Mesendoderm (in vitro differentiated cells): ENCODE data around the gene BNIP2.

Experiments used
- DNase-seq: peaks from one replicate; pipeline ENCODE4 v3.0.0; 2013
- H2AK5ac ChIP-seq: 2 replicates; pipeline ENCODE4 v1.6.1; 2013; ENCODE audit warnings: low read length, inconsistent platforms
- H2BK120ac ChIP-seq: 2 replicates; pipeline ENCODE4 v1.6.1; 2013; ENCODE audit warnings: low read depth, mild to moderate bottlenecking, low read length, moderate library complexity, mixed read lengths
- H2BK15ac ChIP-seq: replicated peaks from 2 replicates; pipeline ENCODE4 v1.6.1; 2013; ENCODE audit warnings: low read depth, mild to moderate bottlenecking, moderate library complexity
- H2BK5ac ChIP-seq: 2 replicates; pipeline ENCODE4 v1.6.1; 2013; ENCODE audit warnings: low read length, inconsistent platforms
- H3K18ac ChIP-seq: 2 replicates; pipeline ENCODE4 v1.6.1; 2013; ENCODE audit warnings: mild to moderate bottlenecking, low read length, mixed read lengths
- H3K23ac ChIP-seq: one replicate; pipeline ENCODE4 v1.6.1; 2013; ENCODE audit warnings: low read length
- H3K27ac ChIP-seq: 2 replicates; pipeline ENCODE4 v1.5.1; 2013; ENCODE audit warnings: low read depth, mild to moderate bottlenecking, inconsistent platforms, low read length, moderate library complexity
- H3K27me3 ChIP-seq: 2 replicates; pipeline ENCODE4 v1.6.1; 2013; ENCODE audit warnings: low read length, control low read depth, mild to moderate bottlenecking, inconsistent platforms; ENCODE audit not compliant: insufficient read depth, poor library complexity
- H3K36me3 ChIP-seq: 2 replicates; pipeline ENCODE4 v1.6.1; 2013; ENCODE audit warnings: low read length, inconsistent platforms; ENCODE audit not compliant: control insufficient read depth, insufficient read depth
- H3K4ac ChIP-seq: one replicate; pipeline ENCODE4 v1.6.1; 2013; ENCODE audit warnings: low read depth, mild to moderate bottlenecking, low read length, moderate library complexity
- H3K4me1 ChIP-seq: 2 replicates; pipeline ENCODE4 v1.6.1; 2013; ENCODE audit warnings: low read depth, low read length, inconsistent platforms; ENCODE audit not compliant: control insufficient read depth
- H3K4me2 ChIP-seq: 2 replicates; pipeline ENCODE4 v1.6.1; 2013; ENCODE audit warnings: low read length
- H3K4me3 ChIP-seq: 2 replicates; pipeline ENCODE4 v1.5.1; 2013; ENCODE audit warnings: mild to moderate bottlenecking, low read length
- H3K56ac ChIP-seq: one replicate; pipeline ENCODE4 v1.6.1; 2013; ENCODE audit warnings: low read length
- H3K79me1 ChIP-seq: 2 replicates; pipeline ENCODE4 v1.6.1; 2013; ENCODE audit warnings: low read length, inconsistent platforms
- H3K79me2 ChIP-seq: 2 replicates; pipeline ENCODE4 v1.6.1; 2013; ENCODE audit warnings: mild to moderate bottlenecking, low read length; ENCODE audit not compliant: control insufficient read depth, insufficient read depth
- H3K9ac ChIP-seq: 2 replicates; pipeline ENCODE4 v1.6.1; 2013; ENCODE audit warnings: low read length, inconsistent platforms
- H4K5ac ChIP-seq: one replicate; pipeline ENCODE4 v1.6.1; 2013; ENCODE audit warnings: low read length
- H4K8ac ChIP-seq: one replicate; pipeline ENCODE4 v1.6.1; 2013; ENCODE audit warnings: low read depth, mild to moderate bottlenecking, control low read depth, low read length, moderate library complexity
- WGBS: extraction: QIAGEN DNeasy Blood & Tissue Kit; methylation state at CpG from one replicate; pipeline ENCODE4 v1.1.7; 2013; ENCODE audit warnings: low lambda C conversion rate, missing lambda C conversion rate; ENCODE audit not compliant: insufficient coverage; ENCODE audit errors: extremely low coverage; 5-methylcytosine and 5-hydroxymethylcytosine counted together

The BNIP2 gene

DNA sequence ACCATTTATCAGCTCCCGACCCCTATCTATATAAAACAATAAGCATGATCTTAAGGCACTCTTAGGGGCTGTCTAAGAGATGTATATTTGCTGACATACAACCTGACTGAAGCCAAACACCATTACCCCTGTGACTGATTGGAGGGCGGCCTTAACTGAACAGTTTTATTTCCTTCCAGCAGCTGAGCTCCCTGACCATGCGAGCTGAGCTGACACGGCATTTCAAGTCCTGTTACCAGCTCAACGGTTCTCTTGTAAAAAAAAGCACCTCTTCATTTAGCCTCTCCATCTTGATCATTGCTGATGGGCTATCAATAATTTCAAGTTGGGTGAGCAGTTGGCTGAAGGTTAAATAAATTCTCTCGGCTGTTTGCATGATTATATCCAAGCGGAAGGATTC lies 33.4 kb upstream of the BNIP2 start:
- Histone ChIP-seq H3K36me3 (no peaks in the 10 kb centered on the region), H4K5ac (no peak overlapping the region), H2BK120ac (no peak overlapping the region), H3K4me1 (no peaks in the 10 kb centered on the region), H2AK5ac (no peak overlapping the region), H3K4ac (no peak overlapping the region), H4K8ac (no peak overlapping the region), H3K18ac (no peak overlapping the region), H3K9ac (no peak overlapping the region), H2BK5ac (no peak overlapping the region), H3K23ac (no peak overlapping the region), H3K79me1 (no peaks in the 10 kb centered on the region), H3K4me3 (no peak overlapping the region), H2BK15ac (no peak overlapping the region), H3K4me2 (no peak overlapping the region), H3K79me2 (no peaks in the 10 kb centered on the region), H3K27me3 (no peaks in the 10 kb centered on the region), H3K27ac (no peak overlapping the region), H3K56ac (no peak overlapping the region)
- no peak for DNase-seq
- no CpG with 5 or more reads among the region's 7 CpGs for WGBS

DNA sequence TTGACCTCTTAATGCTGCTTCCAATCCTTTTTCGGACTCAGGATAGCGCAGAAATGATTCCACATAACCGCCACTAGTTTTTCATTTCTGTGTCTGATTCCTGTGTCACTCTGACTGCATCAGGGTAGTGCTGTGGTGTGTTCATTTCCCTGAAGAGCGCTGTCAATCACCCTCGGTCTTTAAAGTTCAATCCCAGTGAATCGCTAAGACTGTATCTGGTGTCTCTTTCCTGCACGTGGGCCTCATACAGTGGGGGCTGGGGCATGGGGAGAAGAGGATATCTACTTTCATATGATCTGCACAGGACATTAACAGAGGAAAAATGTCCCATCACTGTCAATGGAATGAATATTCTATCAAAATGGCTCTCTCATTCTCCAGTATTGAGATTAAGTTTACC lies 32.9 kb upstream of the BNIP2 start:
- no peak overlapping the region for H2BK120ac ChIP-seq
- H3K27me3 ChIP-seq, result no peaks in the 10 kb centered on the region

DNA sequence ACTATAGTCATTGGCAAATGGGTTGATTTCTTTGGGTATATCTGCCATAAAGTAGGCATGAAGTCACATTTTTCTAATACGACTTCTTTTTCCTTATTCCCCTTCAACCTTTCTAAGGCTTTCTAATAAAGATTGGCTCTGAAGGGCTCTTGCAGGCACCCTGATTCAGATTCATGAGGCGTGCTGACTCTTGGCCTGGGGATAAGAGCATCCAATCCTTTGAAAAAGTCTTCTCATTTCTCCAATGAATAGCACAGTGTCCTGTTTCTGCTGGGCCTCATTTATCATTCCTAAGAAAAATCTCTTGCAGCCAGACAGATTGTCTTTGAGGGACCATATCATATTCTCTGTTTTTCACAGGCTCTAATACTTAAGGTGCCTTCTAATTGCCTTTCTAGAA lies 32.3 kb upstream of the BNIP2 start:
- Histone ChIP-seq H4K8ac (no peak overlapping the region), H3K56ac (no peak overlapping the region), H3K79me1 (no peaks in the 10 kb centered on the region), H3K23ac (no peak overlapping the region), H3K27me3 (no peaks in the 10 kb centered on the region), H3K27ac (no peak overlapping the region), H3K4me2 (no peak overlapping the region), H3K4me3 (no peak overlapping the region), H4K5ac (no peak overlapping the region), H3K4ac (no peak overlapping the region), H2BK5ac (no peak overlapping the region), H2BK15ac (no peak overlapping the region), H2AK5ac (no peak overlapping the region), H3K79me2 (no peaks in the 10 kb centered on the region), H2BK120ac (no peak overlapping the region), H3K18ac (no peak overlapping the region), H3K9ac (no peak overlapping the region), H3K36me3 (no peaks in the 10 kb centered on the region), H3K4me1 (no peaks in the 10 kb centered on the region)
- DNase-seq, result no peak
- no CpG with 5 or more reads among the region's 2 CpGs for WGBS

More for the DNA sequence above, 32.9 kb upstream of the BNIP2 start:
- no CpG with 5 or more reads among the region's 7 CpGs for WGBS
- H3K27ac ChIP-seq, result no peak overlapping the region
- no peaks in the 10 kb centered on the region for H3K79me1 ChIP-seq
- H3K4ac ChIP-seq, result no peak overlapping the region
- H3K4me2 ChIP-seq, result no peak overlapping the region
- H2BK5ac ChIP-seq, result no peak overlapping the region
- no peak overlapping the region for H2BK15ac ChIP-seq
- H4K8ac ChIP-seq, result no peak overlapping the region
- H3K23ac ChIP-seq, result no peak overlapping the region
- H3K4me1 ChIP-seq, result no peaks in the 10 kb centered on the region
- no peak overlapping the region for H3K9ac ChIP-seq
- no peaks in the 10 kb centered on the region for H3K79me2 ChIP-seq
- no peak overlapping the region for H3K56ac ChIP-seq
- no peak overlapping the region for H4K5ac ChIP-seq
- no peak for DNase-seq
- H3K36me3 ChIP-seq, result no peaks in the 10 kb centered on the region
- H2AK5ac ChIP-seq, result no peak overlapping the region
- no peak overlapping the region for H3K18ac ChIP-seq
- H3K4me3 ChIP-seq, result no peak overlapping the region

DNA sequence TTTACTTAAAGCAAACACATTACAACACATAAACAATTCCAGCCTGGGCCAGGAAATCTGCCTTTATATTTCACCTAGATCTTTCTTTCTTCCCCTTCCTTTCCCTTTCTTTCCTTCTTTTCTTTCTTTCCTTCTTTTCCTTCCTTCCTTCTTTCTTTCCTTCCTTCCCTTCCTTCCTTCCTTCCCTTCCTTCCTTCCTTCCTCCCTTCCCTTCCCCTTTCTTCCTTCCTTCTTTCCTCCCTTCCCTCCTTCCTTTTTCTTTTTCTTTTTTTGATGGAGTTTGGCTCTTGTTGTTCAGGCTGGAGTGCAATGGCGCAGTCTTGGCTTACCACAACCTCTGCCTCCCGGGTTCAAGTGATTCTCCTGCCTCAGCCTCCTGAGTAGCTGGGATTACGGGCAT lies 24.1 kb upstream of the BNIP2 start:
- H3K4me3 ChIP-seq, result no peak overlapping the region
- no peak overlapping the region for H3K4ac ChIP-seq
- no peaks in the 10 kb centered on the region for H3K79me2 ChIP-seq
- no peak overlapping the region for H4K5ac ChIP-seq
- no peak overlapping the region for H3K18ac ChIP-seq
- H3K79me1 ChIP-seq, result no peaks in the 10 kb centered on the region
- no peaks in the 10 kb centered on the region for H3K27me3 ChIP-seq
- H3K27ac ChIP-seq, result no peak overlapping the region
- no peaks in the 10 kb centered on the region for H3K36me3 ChIP-seq
- no peak overlapping the region for H2BK5ac ChIP-seq
- no CpG with 5 or more reads among the region's 3 CpGs for WGBS
- DNase-seq, result no peak
- no peak overlapping the region for H3K9ac ChIP-seq
- no peak overlapping the region for H4K8ac ChIP-seq
- H3K23ac ChIP-seq, result no peak overlapping the region
- H2BK15ac ChIP-seq, result no peak overlapping the region
- no peak overlapping the region for H2BK120ac ChIP-seq
- no peak overlapping the region for H2AK5ac ChIP-seq
- H3K4me2 ChIP-seq, result no peak overlapping the region
- H3K56ac ChIP-seq, result no peak overlapping the region
- no peaks in the 10 kb centered on the region for H3K4me1 ChIP-seq

DNA sequence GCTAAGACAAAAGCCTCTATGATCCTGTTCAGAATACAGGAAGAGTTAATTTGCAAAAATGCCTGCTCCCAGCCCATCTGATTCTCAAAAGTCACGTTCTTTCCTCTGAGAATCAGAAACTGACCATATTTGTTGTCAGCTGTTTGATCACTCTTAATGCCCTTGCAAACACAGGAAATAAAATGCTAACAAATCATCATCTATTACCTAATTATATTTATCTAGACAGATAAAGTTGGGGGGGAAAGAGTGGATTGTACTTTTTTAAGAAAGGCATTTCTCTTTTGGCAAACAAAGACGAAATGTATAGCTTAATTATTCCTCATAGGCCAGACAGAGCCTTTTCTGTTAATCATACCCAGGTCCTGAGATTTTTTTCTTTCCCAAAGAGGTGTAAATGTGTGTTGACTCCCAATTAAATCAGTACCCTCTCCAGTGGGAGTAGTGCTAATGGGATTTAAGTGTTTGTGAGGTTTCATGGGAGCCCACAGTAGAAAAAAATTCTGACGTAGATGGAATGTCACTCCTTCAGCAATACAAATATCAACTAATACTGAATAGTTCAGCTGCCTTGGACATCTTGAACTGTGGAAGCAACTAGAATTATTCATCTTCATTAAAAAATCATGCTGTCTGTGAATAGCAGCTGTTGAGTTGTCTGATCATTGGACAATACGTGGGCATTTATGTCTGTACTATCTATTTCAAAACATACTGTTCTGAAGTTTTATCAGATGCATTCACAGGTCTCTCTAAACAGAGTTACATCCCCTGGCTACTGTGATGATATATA lies 22.5 kb upstream of the BNIP2 start:
- Histone ChIP-seq H3K4me3 (no peak overlapping the region), H3K27ac (no peak overlapping the region), H2AK5ac (no peak overlapping the region), H4K8ac (no peak overlapping the region), H3K79me2 (no peaks in the 10 kb centered on the region), H3K36me3 (no peaks in the 10 kb centered on the region), H2BK5ac (no peak overlapping the region), H3K4me1 (no peaks in the 10 kb centered on the region), H2BK15ac (no peak overlapping the region), H3K23ac (no peak overlapping the region), H3K4me2 (no peak overlapping the region), H3K18ac (no peak overlapping the region), H4K5ac (no peak overlapping the region), H3K9ac (no peak overlapping the region), H3K56ac (no peak overlapping the region), H2BK120ac (no peak overlapping the region), H3K79me1 (no peaks in the 10 kb centered on the region), H3K27me3 (no peaks in the 10 kb centered on the region), H3K4ac (no peak overlapping the region)
- no peak for DNase-seq
- WGBS, result no CpG with 5 or more reads among the region's 4 CpGs

DNA sequence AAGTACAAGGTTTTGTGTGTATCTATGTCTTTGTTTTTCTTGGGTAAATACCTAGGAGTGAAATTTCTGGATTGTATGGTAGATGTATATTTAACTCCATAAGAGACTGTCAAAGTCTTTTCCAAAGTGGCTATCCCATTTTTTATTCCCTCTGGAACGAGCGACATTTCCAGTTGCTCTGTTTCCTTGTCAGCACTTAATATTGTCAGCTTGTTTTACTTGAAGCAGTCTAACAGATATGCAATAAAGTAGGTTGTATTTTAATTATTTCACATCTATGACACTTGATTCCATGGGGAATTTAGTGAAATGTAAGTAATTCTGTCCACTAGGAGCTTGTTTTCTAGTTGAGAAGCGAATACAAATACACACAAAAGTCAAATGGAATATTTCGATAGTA lies 18.5 kb upstream of the BNIP2 start:
- Histone ChIP-seq H3K79me2 (no peaks in the 10 kb centered on the region), H2BK5ac (no peak overlapping the region), H3K27ac (no peak overlapping the region), H3K18ac (no peak overlapping the region), H3K4ac (no peak overlapping the region), H3K4me3 (no peak overlapping the region), H2BK15ac (no peak overlapping the region), H3K23ac (no peak overlapping the region), H3K36me3 (no peaks in the 10 kb centered on the region), H4K8ac (no peak overlapping the region), H3K79me1 (no peaks in the 10 kb centered on the region), H3K9ac (no peak overlapping the region), H3K4me1 (no peaks in the 10 kb centered on the region), H3K4me2 (no peak overlapping the region), H3K56ac (no peak overlapping the region), H3K27me3 (no peaks in the 10 kb centered on the region), H4K5ac (no peak overlapping the region), H2BK120ac (no peak overlapping the region), H2AK5ac (no peak overlapping the region)
- no CpG with 5 or more reads among the region's 4 CpGs for WGBS
- DNase-seq, result no peak
